Fibroblast of pulmonary artery (primary cell): Measurements from ENCODE around the gene TMEM213.
A peak's percentile ranks its signal among the peaks of the same experiment; 100 is the strongest.

ENCODE experiments used
- DNase-seq: peaks from one replicate; pipeline ENCODE4 v3.0.0-alpha.2; 2010; ENCODE audit warnings: low read depth
- H3K4me3 ChIP-seq: replicated peaks from 2 replicates; pipeline ENCODE4 v1.5.1; 2011; ENCODE audit warnings: low read depth, mild to moderate bottlenecking, control low read depth, low read length, moderate library complexity
- TF ChIP-seq, protein P1 (sequence below): IDR thresholded peaks from 2 replicates; pipeline ENCODE4 v1.5.1; 2011; ENCODE audit warnings: mild to moderate bottlenecking, control low read depth, low read length, inconsistent platforms; ENCODE audit errors: missing control alignments

The TMEM213 gene

DNA sequence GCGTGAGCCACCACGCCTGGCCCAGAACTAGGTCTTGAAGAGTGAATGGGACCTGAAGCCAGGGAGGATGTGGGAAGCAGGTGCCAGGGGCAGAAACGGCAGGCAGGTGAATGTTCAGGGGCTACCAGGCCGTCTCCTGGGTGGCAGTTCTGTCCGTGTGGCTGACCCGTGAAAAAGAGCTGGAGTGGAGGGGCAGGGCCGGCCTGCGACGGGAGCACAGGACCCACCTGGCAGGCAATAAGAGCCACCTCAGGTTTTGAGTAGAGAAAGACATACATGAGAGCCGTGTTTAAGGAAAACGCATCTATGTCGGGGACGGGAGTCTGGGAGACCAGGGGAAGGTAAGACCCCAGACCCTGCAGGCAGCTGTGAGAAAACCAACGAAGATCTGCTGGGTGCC lies 70.9 kb downstream of the TMEM213 start:
- DNase-seq: no peak
- no peak overlapping the region for H3K4me3 ChIP-seq
- TF ChIP-seq, protein P1, sequence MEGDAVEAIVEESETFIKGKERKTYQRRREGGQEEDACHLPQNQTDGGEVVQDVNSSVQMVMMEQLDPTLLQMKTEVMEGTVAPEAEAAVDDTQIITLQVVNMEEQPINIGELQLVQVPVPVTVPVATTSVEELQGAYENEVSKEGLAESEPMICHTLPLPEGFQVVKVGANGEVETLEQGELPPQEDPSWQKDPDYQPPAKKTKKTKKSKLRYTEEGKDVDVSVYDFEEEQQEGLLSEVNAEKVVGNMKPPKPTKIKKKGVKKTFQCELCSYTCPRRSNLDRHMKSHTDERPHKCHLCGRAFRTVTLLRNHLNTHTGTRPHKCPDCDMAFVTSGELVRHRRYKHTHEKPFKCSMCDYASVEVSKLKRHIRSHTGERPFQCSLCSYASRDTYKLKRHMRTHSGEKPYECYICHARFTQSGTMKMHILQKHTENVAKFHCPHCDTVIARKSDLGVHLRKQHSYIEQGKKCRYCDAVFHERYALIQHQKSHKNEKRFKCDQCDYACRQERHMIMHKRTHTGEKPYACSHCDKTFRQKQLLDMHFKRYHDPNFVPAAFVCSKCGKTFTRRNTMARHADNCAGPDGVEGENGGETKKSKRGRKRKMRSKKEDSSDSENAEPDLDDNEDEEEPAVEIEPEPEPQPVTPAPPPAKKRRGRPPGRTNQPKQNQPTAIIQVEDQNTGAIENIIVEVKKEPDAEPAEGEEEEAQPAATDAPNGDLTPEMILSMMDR: no peak

DNA sequence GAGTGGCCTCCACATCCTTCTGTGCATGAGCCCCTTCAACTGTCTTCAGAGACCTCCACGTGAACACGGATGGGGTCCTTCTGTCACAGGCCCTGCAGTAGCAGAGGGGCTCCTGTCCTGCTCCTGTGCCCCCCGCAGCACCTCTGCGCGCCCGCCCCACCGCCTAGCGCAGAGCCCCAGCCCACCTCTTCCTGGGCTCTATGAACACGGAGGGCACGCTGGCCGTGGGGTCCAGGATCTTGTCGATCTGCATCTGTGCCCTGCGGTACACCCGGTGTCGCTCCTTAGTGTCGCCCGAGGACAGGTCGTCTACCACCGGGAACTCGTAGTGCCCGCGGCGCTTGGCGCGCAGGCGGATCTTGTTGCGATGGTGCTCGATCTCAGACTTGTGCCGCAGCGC lies 71.6 kb downstream of the TMEM213 start:
- H3K4me3 ChIP-seq: no peak overlapping the region
- TF ChIP-seq, protein P1: no peak
- DNase-seq: no peak

DNA sequence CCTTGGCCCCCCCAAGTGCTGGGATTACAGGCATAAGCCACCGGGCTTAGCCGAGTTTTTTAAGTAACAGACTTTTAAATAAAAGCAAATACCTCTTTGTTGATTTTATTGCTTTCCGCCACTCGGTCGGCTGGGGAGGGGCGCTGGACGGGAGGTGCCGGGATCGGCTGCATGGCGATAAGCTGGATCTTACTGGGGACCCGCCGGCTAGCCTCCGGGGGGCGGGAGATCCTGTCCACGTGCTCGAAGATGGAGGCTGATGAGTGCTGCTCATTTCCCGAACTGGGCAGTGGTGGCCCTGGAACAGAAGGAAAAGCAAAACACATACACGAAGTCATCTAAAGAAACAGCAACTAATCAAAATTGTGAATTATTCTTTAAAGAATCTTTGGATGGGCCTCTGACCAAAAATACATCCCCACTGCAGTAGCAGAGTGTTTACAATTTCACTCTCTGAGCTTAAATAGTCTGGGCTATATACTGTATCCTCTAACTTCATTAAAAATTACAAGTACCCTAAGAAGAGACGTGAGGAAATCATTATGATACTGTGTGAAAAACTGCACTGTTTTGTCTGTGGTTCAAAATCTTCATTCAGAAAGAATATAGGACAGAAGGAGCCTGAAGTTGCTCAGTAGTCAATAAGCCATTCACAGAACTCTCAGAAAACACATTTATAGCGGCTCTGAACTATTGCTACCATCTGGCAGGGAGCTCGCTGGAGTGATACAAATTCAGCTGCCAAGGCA lies 73.4 kb downstream of the TMEM213 start:
- no peak overlapping the region for H3K4me3 ChIP-seq
- DNase-seq: no peak
- TF ChIP-seq, protein P1: no peak

DNA sequence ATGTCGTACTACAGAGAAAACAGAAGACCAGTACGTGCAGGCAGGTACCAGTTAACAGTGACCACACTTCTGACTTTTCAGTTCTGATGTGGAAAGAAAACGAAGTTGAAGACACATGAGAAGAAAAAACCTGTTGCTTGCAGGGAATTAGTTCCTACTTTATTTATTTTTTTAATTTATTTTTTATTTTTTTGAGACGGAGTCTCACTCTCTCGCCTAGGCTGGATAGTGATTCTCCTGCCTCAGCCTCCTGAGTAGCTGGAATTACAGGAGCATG lies 74.0 kb downstream of the TMEM213 start:
- no peak for DNase-seq
- H3K4me3 ChIP-seq: no peak overlapping the region
- TF ChIP-seq, protein P1: no peak

DNA sequence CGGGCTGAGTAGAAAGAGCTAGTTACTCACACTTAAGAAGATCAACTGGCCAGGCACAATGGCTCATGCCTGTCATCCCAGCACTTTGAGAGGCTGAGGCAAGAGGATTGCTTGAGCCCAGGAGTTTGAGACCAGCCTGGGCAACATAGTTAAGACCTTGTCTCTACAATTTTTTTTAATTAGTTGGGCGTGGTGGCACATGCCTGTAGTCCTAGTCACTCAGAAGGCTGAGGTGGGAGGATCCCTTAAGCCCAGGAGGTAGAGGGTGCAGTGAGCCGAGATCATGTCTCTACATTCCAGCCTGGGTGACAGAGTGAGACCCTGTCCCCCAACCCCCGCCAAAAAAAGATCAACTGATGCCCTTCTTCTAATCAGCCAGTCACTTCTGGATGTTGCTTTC lies 74.8 kb downstream of the TMEM213 start:
- TF ChIP-seq, protein P1: no peak
- DNase-seq: no peak
- H3K4me3 ChIP-seq: no peak overlapping the region

DNA sequence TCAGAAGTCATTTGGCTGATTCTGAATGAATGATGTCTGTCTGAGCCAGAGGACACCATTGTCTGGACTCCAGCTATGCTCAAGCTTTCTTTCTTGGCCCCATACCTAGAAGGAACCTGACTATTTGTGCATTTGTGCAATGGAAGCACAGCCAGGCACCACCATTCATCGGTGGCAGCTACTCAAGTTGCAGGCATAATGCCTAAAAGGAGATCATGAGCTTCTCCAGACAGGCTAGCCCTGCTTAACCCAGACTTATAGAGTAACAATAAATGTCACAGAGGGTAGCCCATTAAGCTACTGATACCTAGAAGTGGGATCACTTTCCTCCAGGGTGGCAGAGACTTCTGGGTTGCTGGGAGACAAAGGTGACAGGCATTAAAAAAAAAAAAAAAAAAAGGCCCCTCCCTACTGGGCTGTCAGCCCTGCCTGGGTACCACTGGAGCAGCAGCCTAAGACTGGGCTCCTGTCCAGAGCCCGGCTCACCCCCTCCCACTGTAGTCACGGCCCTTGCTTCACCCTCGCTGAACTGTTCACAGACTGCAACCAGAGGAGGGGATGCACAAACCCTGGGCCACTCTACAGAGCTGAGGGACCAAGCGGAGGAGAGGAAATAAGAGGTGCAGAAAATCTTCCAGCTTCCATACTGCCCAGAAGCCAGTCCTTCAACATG lies 75.6 kb downstream of the TMEM213 start:
- no peak overlapping the region for H3K4me3 ChIP-seq
- DNase-seq: no peak
- TF ChIP-seq, protein P1: no peak

DNA sequence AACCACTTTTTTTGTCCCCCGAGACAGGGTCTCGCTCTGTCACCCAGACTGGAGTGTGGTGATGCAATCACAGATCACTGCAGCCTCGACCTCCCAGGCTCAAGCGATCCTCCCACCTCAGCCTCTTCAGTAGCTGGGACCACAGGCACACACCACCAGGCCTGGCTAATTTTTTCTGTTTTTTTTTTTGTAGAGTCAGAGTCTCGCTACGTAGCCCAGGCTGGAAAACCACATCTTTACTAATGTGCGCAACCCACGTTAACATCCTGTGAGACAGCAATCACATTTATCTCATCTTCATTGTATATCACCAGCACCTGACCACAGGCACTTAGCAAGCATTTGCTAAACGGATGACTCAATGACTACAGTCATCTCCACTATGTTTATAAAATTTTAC lies 78.0 kb downstream of the TMEM213 start:
- peak; percentile 63 for DNase-seq
- H3K4me3 ChIP-seq: no peak overlapping the region
- TF ChIP-seq, protein P1: no peak
